ENCODE data around the gene UNG. TPM values are rescaled to one million over a fixed set of nuclear protein-coding genes. Genes with fewer than 3 reads are reported as not detected.

UNG gene
- total and polyA plus RNA-seq, 9 of the 15 experiments (the other 6 are each of a cell fraction or from before 2014, with no cell fraction given): 8.4 to 59.8 (median 41.0) TPM

DNA sequence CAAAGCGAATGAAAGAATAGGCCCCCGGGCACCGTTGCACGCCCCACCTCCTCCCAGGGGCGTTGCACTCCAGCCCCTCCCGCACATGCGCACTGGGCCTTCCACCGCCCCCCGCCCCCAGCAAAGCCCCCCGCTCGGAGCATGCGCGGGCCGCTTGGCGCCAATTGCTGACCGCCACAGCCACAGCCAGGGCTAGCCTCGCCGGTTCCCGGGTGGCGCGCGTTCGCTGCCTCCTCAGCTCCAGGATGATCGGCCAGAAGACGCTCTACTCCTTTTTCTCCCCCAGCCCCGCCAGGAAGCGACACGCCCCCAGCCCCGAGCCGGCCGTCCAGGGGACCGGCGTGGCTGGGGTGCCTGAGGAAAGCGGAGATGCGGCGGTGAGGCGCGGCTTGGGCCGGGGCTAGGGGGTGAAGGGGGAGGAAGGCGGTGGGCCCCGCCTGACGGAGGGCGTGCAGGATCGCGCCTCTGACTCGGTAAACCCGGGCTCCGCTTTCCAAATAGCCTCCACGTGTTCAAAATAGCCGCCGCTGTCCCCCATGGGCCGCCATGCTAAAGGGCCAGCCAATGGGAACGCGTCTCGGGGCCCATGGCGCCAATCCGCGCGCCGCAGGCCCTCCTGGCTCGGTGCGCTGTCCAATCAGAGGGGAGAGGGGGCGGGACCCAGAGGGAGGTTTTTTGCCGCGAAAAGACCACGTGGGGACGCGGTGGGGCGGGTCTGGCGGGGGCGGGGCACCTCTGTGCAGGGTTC is at the start of gene UNG (continued):
- TF ChIP-seq CHD1 (IDR thresholded peaks at IDR 0.05; ENCODE audit: low read length) (peak; percentile 41), FIP1L1 (IDR thresholded peaks at IDR 0.05; ENCODE audit: low read depth, low read length, poor library complexity, severe bottlenecking) (peak; percentile 35), TGIF2 (CRISPR knock-in tag; IDR thresholded peaks at IDR 0.05) (0 out of 2 replicates have a peak, but pooled peaks have one; percentile 83), SIN3A (IDR thresholded peaks at IDR 0.05; ENCODE audit: borderline replicate concordance in 2 of 2, control insufficient read depth in 1 of 2, low read depth in 2 of 2, low read length in 2 of 2) (peak in 1 of 2 experiments; percentile 93; a peak in 2 of 4 replicates), EP400 (IDR thresholded peaks at IDR 0.05) (peak; percentile 90), TAL1 (IDR thresholded peaks at IDR 0.05) (no peak), ATF7 (IDR thresholded peaks at IDR 0.05) (peak; percentile 54), ASH1L (IDR thresholded peaks at IDR 0.05; ENCODE audit: borderline replicate concordance, low read depth, partially characterized antibody) (peak; percentile 97), PRPF4 (IDR thresholded peaks at IDR 0.05; ENCODE audit: insufficient read depth, low read depth, low read length, poor library complexity, severe bottlenecking) (no peak), ZBTB7A (IDR thresholded peaks at IDR 0.05; ENCODE audit: borderline replicate concordance, control insufficient read depth, low read depth, low read length) (peak; percentile 85; the same call in 1 of the 2 replicates), POLR2G (IDR thresholded peaks at IDR 0.05; ENCODE audit: low read depth, low read length) (peak; percentile 77), POLR2AphosphoS5 (IDR thresholded peaks at IDR 0.05; ENCODE audit: control insufficient read depth, insufficient read depth, low read depth, low read length) (peak; percentile 45; the same call in 1 of the 2 replicates), ATF1 (CRISPR knock-in tag; IDR thresholded peaks at IDR 0.05) (no peak), ATF1 (tag; IDR thresholded peaks at IDR 0.05) (peak; percentile 53; the same call in 1 of the 2 replicates), LCOR (CRISPR knock-in tag; IDR thresholded peaks at IDR 0.05) (peak; percentile 64; the same call in 1 of the 2 replicates), E2F3 (CRISPR knock-in tag; IDR thresholded peaks at IDR 0.05) (peak; percentile 55), SP1 (CRISPR knock-in tag; IDR thresholded peaks at IDR 0.05) (peak; percentile 47), NRF1 (conservative IDR thresholded peaks at IDR 0.05 in 1 of 2, IDR thresholded peaks at IDR 0.05 in 1 of 2) (peak; percentile 95), C11orf30 (IDR thresholded peaks at IDR 0.05; ENCODE audit: low read depth) (peak; percentile 39; the same call in 1 of the 2 replicates), CBX1 (IDR thresholded peaks at IDR 0.05; ENCODE audit: low read depth) (0 out of 2 replicates have a peak, but pooled peaks have one; percentile 17), SP2 (IDR thresholded peaks at IDR 0.05; ENCODE audit: extremely low read depth, low read depth, low read length, poor library complexity, severe bottlenecking) (peak; percentile 90), RAD51 (IDR thresholded peaks at IDR 0.05; ENCODE audit: borderline replicate concordance, low read depth) (peak; percentile 59; the same call in 1 of the 2 replicates), IRF2 (CRISPR knock-in tag; IDR thresholded peaks at IDR 0.05) (no peak), USF2 (CRISPR knock-in tag; IDR thresholded peaks at IDR 0.05) (peak; percentile 59), MXI1 (IDR thresholded peaks at IDR 0.05; ENCODE audit: low read depth, low read length) (peak; percentile 96), FOXK2 (conservative IDR thresholded peaks at IDR 0.05 in 1 of 2, IDR thresholded peaks at IDR 0.05 in 1 of 2; ENCODE audit: low read depth in 2 of 2) (peak; percentile 87 to 90)
- TF ChIP-seq, protein P1, sequence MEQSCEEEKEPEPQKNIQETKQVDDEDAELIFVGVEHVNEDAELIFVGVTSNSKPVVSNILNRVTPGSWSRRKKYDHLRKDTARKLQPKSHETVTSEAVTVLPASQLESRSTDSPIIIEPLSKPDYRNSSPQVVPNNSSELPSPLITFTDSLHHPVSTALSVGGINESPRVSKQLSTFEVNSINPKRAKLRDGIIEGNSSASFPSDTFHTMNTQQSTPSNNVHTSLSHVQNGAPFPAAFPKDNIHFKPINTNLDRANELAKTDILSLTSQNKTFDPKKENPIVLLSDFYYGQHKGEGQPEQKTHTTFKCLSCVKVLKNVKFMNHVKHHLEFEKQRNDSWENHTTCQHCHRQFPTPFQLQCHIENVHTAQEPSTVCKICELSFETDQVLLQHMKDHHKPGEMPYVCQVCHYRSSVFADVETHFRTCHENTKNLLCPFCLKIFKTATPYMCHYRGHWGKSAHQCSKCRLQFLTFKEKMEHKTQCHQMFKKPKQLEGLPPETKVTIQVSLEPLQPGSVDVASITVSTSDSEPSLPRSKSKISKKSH (CRISPR knock-in tag; IDR thresholded peaks at IDR 0.05): no peak

Measured in K562 (cell line).